Caco-2 (cell line): ENCODE data around the gene CADPS2. TPM values are rescaled to one million over a fixed set of nuclear protein-coding genes. Genes with fewer than 3 reads are reported as not detected.

Source experiments
- BruUV-seq: library from RNA; stranded (reverse); fragments of 400-500 nt; replicated peaks from 2 replicates; lab custom pipeline; 2021; lab: Mats Ljungman, UMichigan
- CTCF ChIA-PET: fragments of 300-600 bp; sonication (Branson Sonifier 250); formaldehyde crosslinking; loops from one replicate; lab custom pipeline; 2022; ENCODE audit warnings: antibody characterized with exemption; lab: Charles Lee
- POLR2A ChIA-PET: fragments of 300-600 bp; sonication (Branson Sonifier 250); formaldehyde crosslinking; loops from one replicate; lab custom pipeline; 2022; ENCODE audit warnings: antibody characterized with exemption; lab: Charles Lee
- DNase-seq, 2 experiments: peaks; one replicate each; pipeline versions ENCODE4 v3.0.0 to v3.0.0-alpha.2; 2020 to 2022
- H3K27me3 ChIP-seq: replicated peaks from 2 replicates; pipeline ENCODE4 v1.6.0; 2011; ENCODE audit warnings: low read length; ENCODE audit not compliant: control insufficient read depth, insufficient read depth
- H3K36me3 ChIP-seq: 2 replicates; pipeline ENCODE4 v1.5.1; 2011; ENCODE audit warnings: low read length; ENCODE audit not compliant: control insufficient read depth, insufficient read depth
- H3K4me1 ChIP-seq: fragments of 250-450 bp; sonication (Bioruptor Pico); 2 replicates; pipeline ENCODE4 v1.5.1; 2020; ENCODE audit warnings: mild to moderate bottlenecking
- H3K4me3 ChIP-seq: 2 replicates; pipeline ENCODE4 v1.5.1; 2011; ENCODE audit warnings: low read depth, mild to moderate bottlenecking, control low read depth, low read length
- H3K9me3 ChIP-seq: fragments of 250-450 bp; sonication (Bioruptor Pico); 2 replicates; pipeline ENCODE4 v1.5.1; 2020; ENCODE audit warnings: mild to moderate bottlenecking, moderate library complexity
- H3K27ac Mint-ChIP-seq: one replicate; pipeline ENCODE4 v1.8.0; 2022; ENCODE audit warnings: mixed read lengths; ENCODE audit not compliant: unreplicated experiment
- H3K27me3 Mint-ChIP-seq: one replicate; pipeline ENCODE4 v1.8.0; 2022; ENCODE audit warnings: mixed read lengths; ENCODE audit not compliant: insufficient read depth, unreplicated experiment
- H3K36me3 Mint-ChIP-seq: one replicate; pipeline ENCODE4 v1.8.0; 2022; ENCODE audit warnings: mild to moderate bottlenecking, mixed read lengths; ENCODE audit not compliant: insufficient read depth, unreplicated experiment
- H3K4me1 Mint-ChIP-seq: one replicate; pipeline ENCODE4 v1.8.0; 2022; ENCODE audit warnings: low read depth, mixed read lengths; ENCODE audit not compliant: unreplicated experiment
- H3K4me3 Mint-ChIP-seq: one replicate; pipeline ENCODE4 v1.8.0; 2022; ENCODE audit warnings: mild to moderate bottlenecking, moderate library complexity, mixed read lengths; ENCODE audit not compliant: unreplicated experiment
- H3K9me3 Mint-ChIP-seq: one replicate; pipeline ENCODE4 v1.8.0; 2022; ENCODE audit warnings: mixed read lengths; ENCODE audit not compliant: unreplicated experiment
- CTCF ChIP-seq, 2 experiments: fragments of 200-600 bp in 1 of 2; IDR thresholded peaks; 1 replicate in 1 of 2; 2 replicates in 1 of 2; pipeline versions ENCODE4 v1.5.1 to v1.8.0; 2011 to 2022; ENCODE audit warnings: antibody characterized with exemption in 1 of 2, control low read depth in 1 of 2, inconsistent platforms in 1 of 2, low read depth in 1 of 2, low read length in 1 of 2, mild to moderate bottlenecking in 1 of 2, moderate library complexity in 1 of 2; ENCODE audit not compliant: insufficient read depth in 1 of 2, severe bottlenecking in 1 of 2, unreplicated experiment in 1 of 2
- intact Hi-C: fragments of 100-400 bp; cut with micrococcal nuclease; formaldehyde crosslinking; loops from one replicate; pipeline ENCODE4 v1.10.0; 2022; ENCODE audit not compliant: unreplicated experiment
- total RNA-seq: library from RNA; stranded (reverse); gene quantifications from 2 replicates; pipeline ENCODE4 v1.2.3, GENCODE V29; 2022

The CADPS2 gene
- total RNA-seq, 1 experiment from 2014 or later: 2.7 TPM

GRCh38 chr7:122364761-122365280 is 521.4 kb downstream of the CADPS2 start:
- no peak overlapping the region for H3K27ac Mint-ChIP-seq
- no peak for DNase-seq
- Histone ChIP-seq H3K4me1 (no peaks in the 10 kb centered on the region), H3K36me3 (no peaks in the 10 kb centered on the region), H3K4me3 (no peak overlapping the region), H3K9me3 (no peaks in the 10 kb centered on the region), H3K27me3 (no peaks in the 10 kb centered on the region)
- no peak overlapping the region for H3K4me3 Mint-ChIP-seq
- no peaks in the 10 kb centered on the region for H3K36me3 Mint-ChIP-seq
- no TSS peak for BruUV-seq
- H3K9me3 Mint-ChIP-seq: no peaks in the 10 kb centered on the region
- peaks cover 5% of the 10 kb centered on the region for H3K27me3 Mint-ChIP-seq
- intact Hi-C loops: no loop called here
- no peaks in the 10 kb centered on the region for H3K4me1 Mint-ChIP-seq
- POLR2A ChIA-PET: no interaction called here
- CTCF ChIA-PET: no interaction called here
- TF ChIP-seq CTCF (IDR thresholded peaks at IDR 0.05; ENCODE audit: insufficient read depth in 1 of 2, low read depth in 1 of 2, low read length in 1 of 2, severe bottlenecking in 1 of 2, unreplicated experiment in 1 of 2): no peak

DNA sequence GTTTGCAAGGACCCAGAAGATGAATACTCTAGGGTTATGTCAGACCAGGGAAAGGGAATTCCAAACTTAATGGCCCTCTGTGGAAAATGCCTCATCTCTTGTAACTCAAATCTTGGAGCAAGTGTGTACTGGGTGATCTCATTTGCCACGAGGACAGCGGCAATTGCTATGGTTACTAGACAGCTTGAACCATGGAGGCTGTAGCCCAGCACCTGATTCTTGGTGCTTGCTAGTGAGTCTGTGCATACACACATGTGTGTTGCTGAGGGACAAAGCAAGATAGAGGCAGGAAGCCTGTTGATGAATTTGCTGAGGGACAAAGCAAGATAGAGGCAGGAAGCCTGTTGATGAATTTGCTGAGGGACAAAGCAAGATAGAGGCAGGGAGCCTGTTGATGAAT is 523.1 kb downstream of the CADPS2 start:
- ChIA-PET CTCF (no interaction called here), POLR2A (no interaction called here)
- H3K27me3 Mint-ChIP-seq: no peaks in the 10 kb centered on the region
- BruUV-seq: no TSS peak
- H3K27ac Mint-ChIP-seq: no peak overlapping the region
- no peak for TF ChIP-seq CTCF (IDR thresholded peaks at IDR 0.05; ENCODE audit: insufficient read depth in 1 of 2, low read depth in 1 of 2, low read length in 1 of 2, severe bottlenecking in 1 of 2, unreplicated experiment in 1 of 2)
- H3K36me3 ChIP-seq: no peaks in the 10 kb centered on the region
- H3K27me3 ChIP-seq: no peaks in the 10 kb centered on the region
- H3K4me1 ChIP-seq: no peaks in the 10 kb centered on the region
- no peaks in the 10 kb centered on the region for H3K9me3 ChIP-seq
- H3K4me3 ChIP-seq: no peak overlapping the region
- H3K36me3 Mint-ChIP-seq: no peaks in the 10 kb centered on the region
- H3K9me3 Mint-ChIP-seq: no peaks in the 10 kb centered on the region
- no peaks in the 10 kb centered on the region for H3K4me1 Mint-ChIP-seq
- H3K4me3 Mint-ChIP-seq: no peak overlapping the region
- intact Hi-C loops: no loop called here
- DNase-seq: no peak

GRCh38 chr7:122362473-122362872 is 523.8 kb downstream of the CADPS2 start:
- H3K4me3 Mint-ChIP-seq: no peak overlapping the region
- Histone ChIP-seq H3K27me3 (no peaks in the 10 kb centered on the region), H3K9me3 (no peaks in the 10 kb centered on the region), H3K36me3 (no peaks in the 10 kb centered on the region), H3K4me3 (no peak overlapping the region), H3K4me1 (no peaks in the 10 kb centered on the region)
- CTCF ChIA-PET: no interaction called here
- no peaks in the 10 kb centered on the region for H3K36me3 Mint-ChIP-seq
- DNase-seq: no peak
- H3K4me1 Mint-ChIP-seq: no peaks in the 10 kb centered on the region
- no peaks in the 10 kb centered on the region for H3K27me3 Mint-ChIP-seq
- H3K9me3 Mint-ChIP-seq: no peaks in the 10 kb centered on the region
- no peak overlapping the region for H3K27ac Mint-ChIP-seq
- no TSS peak for BruUV-seq
- TF ChIP-seq CTCF (IDR thresholded peaks at IDR 0.05; ENCODE audit: insufficient read depth in 1 of 2, low read depth in 1 of 2, low read length in 1 of 2, severe bottlenecking in 1 of 2, unreplicated experiment in 1 of 2): no peak
- POLR2A ChIA-PET: no interaction called here
- intact Hi-C loops: no loop called here
